ENCODE results near the gene TOM1. TPM values are rescaled to one million over a fixed set of nuclear protein-coding genes. Genes with fewer than 3 reads are reported as not detected.

The TOM1 gene
- total and polyA plus RNA-seq, 2 of the 13 experiments (the other 11 are each of a cell fraction or from before 2014, with no cell fraction given), result 30.8 to 87.3 TPM

DNA sequence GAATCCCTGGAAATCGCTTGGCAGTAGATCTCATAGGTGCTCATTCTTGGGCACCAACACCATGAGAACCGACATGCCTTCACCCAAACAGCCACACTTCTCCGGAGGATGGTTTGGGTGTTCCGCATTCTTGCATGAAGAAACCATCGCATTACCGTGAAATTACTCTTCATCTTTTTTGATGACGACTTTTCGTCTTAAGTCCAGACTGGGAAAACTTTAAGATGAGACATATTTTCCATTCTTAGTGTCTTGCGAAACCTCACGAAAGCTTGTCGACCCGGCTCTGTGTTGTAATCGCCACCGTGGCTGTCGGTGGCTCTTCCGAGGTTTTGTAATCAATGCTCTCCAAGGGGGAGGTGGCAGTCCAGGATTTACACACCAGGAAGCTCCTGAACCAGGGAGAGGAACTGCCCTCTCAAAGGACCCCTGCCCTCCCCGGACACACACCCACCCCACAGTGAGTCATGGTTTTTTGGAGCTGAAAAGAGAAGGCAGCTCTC lies 1.7 kb downstream of the TOM1 start (continued):
- no peak for TF ChIP-seq PRMT3 (CRISPR knock-in tag; IDR thresholded peaks at IDR 0.05; ENCODE audit: borderline replicate concordance, low read depth)
- 0 out of 2 replicates have a peak, but pooled peaks have one; percentile 36 for TF ChIP-seq PHF8 (CRISPR knock-in tag; IDR thresholded peaks at IDR 0.05)
- TF ChIP-seq SYNCRIP (IDR thresholded peaks at IDR 0.05; ENCODE audit: insufficient read depth, low read depth, low read length), result no peak
- TF ChIP-seq, protein P1, sequence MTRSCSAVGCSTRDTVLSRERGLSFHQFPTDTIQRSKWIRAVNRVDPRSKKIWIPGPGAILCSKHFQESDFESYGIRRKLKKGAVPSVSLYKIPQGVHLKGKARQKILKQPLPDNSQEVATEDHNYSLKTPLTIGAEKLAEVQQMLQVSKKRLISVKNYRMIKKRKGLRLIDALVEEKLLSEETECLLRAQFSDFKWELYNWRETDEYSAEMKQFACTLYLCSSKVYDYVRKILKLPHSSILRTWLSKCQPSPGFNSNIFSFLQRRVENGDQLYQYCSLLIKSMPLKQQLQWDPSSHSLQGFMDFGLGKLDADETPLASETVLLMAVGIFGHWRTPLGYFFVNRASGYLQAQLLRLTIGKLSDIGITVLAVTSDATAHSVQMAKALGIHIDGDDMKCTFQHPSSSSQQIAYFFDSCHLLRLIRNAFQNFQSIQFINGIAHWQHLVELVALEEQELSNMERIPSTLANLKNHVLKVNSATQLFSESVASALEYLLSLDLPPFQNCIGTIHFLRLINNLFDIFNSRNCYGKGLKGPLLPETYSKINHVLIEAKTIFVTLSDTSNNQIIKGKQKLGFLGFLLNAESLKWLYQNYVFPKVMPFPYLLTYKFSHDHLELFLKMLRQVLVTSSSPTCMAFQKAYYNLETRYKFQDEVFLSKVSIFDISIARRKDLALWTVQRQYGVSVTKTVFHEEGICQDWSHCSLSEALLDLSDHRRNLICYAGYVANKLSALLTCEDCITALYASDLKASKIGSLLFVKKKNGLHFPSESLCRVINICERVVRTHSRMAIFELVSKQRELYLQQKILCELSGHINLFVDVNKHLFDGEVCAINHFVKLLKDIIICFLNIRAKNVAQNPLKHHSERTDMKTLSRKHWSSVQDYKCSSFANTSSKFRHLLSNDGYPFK (CRISPR knock-in tag; IDR thresholded peaks at IDR 0.05; ENCODE audit: borderline replicate concordance), result no peak
- no peak for TF ChIP-seq ADNP (CRISPR knock-in tag; IDR thresholded peaks at IDR 0.05)
- TF ChIP-seq XRCC5 (optimal IDR thresholded peaks at IDR 0.05; ENCODE audit: low read length), result peak; percentile 44
- TF ChIP-seq FOXK2 (IDR thresholded peaks at IDR 0.05), result no peak
- no peak for TF ChIP-seq ZNF264 (CRISPR knock-in tag; IDR thresholded peaks at IDR 0.05)
- TF ChIP-seq, protein P2, sequence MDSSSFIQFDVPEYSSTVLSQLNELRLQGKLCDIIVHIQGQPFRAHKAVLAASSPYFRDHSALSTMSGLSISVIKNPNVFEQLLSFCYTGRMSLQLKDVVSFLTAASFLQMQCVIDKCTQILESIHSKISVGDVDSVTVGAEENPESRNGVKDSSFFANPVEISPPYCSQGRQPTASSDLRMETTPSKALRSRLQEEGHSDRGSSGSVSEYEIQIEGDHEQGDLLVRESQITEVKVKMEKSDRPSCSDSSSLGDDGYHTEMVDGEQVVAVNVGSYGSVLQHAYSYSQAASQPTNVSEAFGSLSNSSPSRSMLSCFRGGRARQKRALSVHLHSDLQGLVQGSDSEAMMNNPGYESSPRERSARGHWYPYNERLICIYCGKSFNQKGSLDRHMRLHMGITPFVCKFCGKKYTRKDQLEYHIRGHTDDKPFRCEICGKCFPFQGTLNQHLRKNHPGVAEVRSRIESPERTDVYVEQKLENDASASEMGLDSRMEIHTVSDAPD (CRISPR knock-in tag; IDR thresholded peaks at IDR 0.05), result no peak
- TF ChIP-seq, protein P3, sequence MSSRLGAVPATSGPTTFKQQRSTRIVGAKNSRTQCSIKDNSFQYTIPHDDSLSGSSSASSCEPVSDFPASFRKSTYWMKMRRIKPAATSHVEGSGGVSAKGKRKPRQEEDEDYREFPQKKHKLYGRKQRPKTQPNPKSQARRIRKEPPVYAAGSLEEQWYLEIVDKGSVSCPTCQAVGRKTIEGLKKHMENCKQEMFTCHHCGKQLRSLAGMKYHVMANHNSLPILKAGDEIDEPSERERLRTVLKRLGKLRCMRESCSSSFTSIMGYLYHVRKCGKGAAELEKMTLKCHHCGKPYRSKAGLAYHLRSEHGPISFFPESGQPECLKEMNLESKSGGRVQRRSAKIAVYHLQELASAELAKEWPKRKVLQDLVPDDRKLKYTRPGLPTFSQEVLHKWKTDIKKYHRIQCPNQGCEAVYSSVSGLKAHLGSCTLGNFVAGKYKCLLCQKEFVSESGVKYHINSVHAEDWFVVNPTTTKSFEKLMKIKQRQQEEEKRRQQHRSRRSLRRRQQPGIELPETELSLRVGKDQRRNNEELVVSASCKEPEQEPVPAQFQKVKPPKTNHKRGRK (CRISPR knock-in tag; IDR thresholded peaks at IDR 0.05), result no peak
- TF ChIP-seq ZNF431 (CRISPR knock-in tag; IDR thresholded peaks at IDR 0.05; ENCODE audit: borderline replicate concordance, low read depth), result no peak; the same call in 1 of the 2 replicates
- no peak for TF ChIP-seq PPARG (CRISPR knock-in tag; conservative IDR thresholded peaks at IDR 0.05)
- TF ChIP-seq ZBTB3 (CRISPR knock-in tag; IDR thresholded peaks at IDR 0.05; ENCODE audit: borderline replicate concordance, low read depth), result no peak
- no peak for TF ChIP-seq ZBTB38 (CRISPR knock-in tag; IDR thresholded peaks at IDR 0.05)
- TF ChIP-seq, protein P4, sequence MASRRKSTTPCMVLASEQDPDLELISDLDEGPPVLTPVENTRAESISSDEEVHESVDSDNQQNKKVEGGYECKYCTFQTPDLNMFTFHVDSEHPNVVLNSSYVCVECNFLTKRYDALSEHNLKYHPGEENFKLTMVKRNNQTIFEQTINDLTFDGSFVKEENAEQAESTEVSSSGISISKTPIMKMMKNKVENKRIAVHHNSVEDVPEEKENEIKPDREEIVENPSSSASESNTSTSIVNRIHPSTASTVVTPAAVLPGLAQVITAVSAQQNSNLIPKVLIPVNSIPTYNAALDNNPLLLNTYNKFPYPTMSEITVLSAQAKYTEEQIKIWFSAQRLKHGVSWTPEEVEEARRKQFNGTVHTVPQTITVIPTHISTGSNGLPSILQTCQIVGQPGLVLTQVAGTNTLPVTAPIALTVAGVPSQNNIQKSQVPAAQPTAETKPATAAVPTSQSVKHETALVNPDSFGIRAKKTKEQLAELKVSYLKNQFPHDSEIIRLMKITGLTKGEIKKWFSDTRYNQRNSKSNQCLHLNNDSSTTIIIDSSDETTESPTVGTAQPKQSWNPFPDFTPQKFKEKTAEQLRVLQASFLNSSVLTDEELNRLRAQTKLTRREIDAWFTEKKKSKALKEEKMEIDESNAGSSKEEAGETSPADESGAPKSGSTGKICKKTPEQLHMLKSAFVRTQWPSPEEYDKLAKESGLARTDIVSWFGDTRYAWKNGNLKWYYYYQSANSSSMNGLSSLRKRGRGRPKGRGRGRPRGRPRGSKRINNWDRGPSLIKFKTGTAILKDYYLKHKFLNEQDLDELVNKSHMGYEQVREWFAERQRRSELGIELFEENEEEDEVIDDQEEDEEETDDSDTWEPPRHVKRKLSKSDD (CRISPR knock-in tag; IDR thresholded peaks at IDR 0.05; ENCODE audit: low read depth), result no peak
- TF ChIP-seq ZNF251 (CRISPR knock-in tag; IDR thresholded peaks at IDR 0.05), result no peak
